ENCODE data around the gene ZNF529. TPM values are rescaled to one million over a fixed set of nuclear protein-coding genes. Genes with fewer than 3 reads are reported as not detected.

ZNF529 gene
- total and polyA plus RNA-seq, 2 of the 13 experiments (the other 11 are each of a cell fraction or from before 2014, with no cell fraction given), result 9.3 to 10.6 TPM

DNA sequence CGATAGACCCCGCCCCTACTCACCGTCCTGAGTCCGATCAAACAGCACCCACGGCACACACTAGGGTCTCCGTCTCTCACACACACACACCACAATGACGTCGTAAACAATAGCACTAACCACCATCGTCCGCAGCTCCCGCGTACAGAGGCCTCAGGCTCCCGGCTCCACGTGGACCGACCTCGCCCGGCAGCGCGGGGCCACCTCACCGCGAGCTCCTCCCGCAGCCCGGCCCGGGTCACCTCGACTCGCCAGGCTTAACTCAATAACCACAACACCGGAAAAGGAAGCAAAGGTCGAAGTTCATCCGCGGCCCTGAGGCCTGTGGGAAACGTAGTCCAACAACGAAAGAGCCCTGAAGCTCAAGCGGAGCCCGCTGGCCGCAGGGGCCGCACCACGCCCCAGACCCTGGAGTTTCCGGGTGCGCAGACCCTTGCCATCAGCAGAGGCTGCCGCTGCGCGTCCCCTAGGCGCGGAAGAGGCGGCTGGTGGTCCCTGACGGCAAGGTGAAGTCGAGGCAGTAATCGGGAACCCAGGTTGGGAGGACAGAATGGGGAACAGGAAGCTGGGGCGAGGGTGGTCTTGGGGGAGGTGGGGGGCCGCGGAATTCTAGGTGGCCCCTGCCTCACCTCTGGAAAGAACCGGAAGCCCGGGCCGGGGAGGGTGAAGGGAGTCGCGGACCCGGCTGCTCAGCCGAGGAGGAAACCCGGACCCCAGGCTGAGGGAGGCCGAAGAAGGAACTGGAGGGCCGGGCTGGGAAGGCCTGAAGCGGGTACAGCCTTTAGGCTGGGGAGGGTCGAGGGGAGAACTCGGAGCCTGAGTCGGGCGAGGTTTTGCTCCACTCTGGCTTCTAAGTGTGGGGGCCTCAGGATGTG, at the start of gene ZNF529 (continued):
- TF ChIP-seq, protein P1, sequence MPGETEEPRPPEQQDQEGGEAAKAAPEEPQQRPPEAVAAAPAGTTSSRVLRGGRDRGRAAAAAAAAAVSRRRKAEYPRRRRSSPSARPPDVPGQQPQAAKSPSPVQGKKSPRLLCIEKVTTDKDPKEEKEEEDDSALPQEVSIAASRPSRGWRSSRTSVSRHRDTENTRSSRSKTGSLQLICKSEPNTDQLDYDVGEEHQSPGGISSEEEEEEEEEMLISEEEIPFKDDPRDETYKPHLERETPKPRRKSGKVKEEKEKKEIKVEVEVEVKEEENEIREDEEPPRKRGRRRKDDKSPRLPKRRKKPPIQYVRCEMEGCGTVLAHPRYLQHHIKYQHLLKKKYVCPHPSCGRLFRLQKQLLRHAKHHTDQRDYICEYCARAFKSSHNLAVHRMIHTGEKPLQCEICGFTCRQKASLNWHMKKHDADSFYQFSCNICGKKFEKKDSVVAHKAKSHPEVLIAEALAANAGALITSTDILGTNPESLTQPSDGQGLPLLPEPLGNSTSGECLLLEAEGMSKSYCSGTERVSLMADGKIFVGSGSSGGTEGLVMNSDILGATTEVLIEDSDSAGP (CRISPR knock-in tag; IDR thresholded peaks at IDR 0.05; ENCODE audit: borderline replicate concordance), result peak; percentile 94
- TF ChIP-seq, protein P2, sequence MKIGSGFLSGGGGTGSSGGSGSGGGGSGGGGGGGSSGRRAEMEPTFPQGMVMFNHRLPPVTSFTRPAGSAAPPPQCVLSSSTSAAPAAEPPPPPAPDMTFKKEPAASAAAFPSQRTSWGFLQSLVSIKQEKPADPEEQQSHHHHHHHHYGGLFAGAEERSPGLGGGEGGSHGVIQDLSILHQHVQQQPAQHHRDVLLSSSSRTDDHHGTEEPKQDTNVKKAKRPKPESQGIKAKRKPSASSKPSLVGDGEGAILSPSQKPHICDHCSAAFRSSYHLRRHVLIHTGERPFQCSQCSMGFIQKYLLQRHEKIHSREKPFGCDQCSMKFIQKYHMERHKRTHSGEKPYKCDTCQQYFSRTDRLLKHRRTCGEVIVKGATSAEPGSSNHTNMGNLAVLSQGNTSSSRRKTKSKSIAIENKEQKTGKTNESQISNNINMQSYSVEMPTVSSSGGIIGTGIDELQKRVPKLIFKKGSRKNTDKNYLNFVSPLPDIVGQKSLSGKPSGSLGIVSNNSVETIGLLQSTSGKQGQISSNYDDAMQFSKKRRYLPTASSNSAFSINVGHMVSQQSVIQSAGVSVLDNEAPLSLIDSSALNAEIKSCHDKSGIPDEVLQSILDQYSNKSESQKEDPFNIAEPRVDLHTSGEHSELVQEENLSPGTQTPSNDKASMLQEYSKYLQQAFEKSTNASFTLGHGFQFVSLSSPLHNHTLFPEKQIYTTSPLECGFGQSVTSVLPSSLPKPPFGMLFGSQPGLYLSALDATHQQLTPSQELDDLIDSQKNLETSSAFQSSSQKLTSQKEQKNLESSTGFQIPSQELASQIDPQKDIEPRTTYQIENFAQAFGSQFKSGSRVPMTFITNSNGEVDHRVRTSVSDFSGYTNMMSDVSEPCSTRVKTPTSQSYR (CRISPR knock-in tag; IDR thresholded peaks at IDR 0.05; ENCODE audit: borderline replicate concordance), result peak; percentile 37; the same call in 1 of the 2 replicates
- TF ChIP-seq SMARCC2 (IDR thresholded peaks at IDR 0.05) (no peak), ZSCAN21 (CRISPR knock-in tag; IDR thresholded peaks at IDR 0.05; ENCODE audit: borderline replicate concordance) (peak; percentile 30; the same call in 1 of the 2 replicates), BORCS8-MEF2B (CRISPR knock-in tag; IDR thresholded peaks at IDR 0.05) (peak; percentile 87), KMT2A (CRISPR knock-in tag; IDR thresholded peaks at IDR 0.05) (peak; percentile 91), ZNF775 (CRISPR knock-in tag; IDR thresholded peaks at IDR 0.05; ENCODE audit: borderline replicate concordance) (no peak), TAF1 (CRISPR knock-in tag; IDR thresholded peaks at IDR 0.05) (peak; percentile 84), POLR2G (IDR thresholded peaks at IDR 0.05; ENCODE audit: low read depth, low read length) (peak; percentile 95), TARDBP (CRISPR knock-in tag; IDR thresholded peaks at IDR 0.05) (peak; percentile 72), ZNF772 (CRISPR knock-in tag; IDR thresholded peaks at IDR 0.05) (peak; percentile 43; the same call in 1 of the 2 replicates)
- TF ChIP-seq, protein P3, sequence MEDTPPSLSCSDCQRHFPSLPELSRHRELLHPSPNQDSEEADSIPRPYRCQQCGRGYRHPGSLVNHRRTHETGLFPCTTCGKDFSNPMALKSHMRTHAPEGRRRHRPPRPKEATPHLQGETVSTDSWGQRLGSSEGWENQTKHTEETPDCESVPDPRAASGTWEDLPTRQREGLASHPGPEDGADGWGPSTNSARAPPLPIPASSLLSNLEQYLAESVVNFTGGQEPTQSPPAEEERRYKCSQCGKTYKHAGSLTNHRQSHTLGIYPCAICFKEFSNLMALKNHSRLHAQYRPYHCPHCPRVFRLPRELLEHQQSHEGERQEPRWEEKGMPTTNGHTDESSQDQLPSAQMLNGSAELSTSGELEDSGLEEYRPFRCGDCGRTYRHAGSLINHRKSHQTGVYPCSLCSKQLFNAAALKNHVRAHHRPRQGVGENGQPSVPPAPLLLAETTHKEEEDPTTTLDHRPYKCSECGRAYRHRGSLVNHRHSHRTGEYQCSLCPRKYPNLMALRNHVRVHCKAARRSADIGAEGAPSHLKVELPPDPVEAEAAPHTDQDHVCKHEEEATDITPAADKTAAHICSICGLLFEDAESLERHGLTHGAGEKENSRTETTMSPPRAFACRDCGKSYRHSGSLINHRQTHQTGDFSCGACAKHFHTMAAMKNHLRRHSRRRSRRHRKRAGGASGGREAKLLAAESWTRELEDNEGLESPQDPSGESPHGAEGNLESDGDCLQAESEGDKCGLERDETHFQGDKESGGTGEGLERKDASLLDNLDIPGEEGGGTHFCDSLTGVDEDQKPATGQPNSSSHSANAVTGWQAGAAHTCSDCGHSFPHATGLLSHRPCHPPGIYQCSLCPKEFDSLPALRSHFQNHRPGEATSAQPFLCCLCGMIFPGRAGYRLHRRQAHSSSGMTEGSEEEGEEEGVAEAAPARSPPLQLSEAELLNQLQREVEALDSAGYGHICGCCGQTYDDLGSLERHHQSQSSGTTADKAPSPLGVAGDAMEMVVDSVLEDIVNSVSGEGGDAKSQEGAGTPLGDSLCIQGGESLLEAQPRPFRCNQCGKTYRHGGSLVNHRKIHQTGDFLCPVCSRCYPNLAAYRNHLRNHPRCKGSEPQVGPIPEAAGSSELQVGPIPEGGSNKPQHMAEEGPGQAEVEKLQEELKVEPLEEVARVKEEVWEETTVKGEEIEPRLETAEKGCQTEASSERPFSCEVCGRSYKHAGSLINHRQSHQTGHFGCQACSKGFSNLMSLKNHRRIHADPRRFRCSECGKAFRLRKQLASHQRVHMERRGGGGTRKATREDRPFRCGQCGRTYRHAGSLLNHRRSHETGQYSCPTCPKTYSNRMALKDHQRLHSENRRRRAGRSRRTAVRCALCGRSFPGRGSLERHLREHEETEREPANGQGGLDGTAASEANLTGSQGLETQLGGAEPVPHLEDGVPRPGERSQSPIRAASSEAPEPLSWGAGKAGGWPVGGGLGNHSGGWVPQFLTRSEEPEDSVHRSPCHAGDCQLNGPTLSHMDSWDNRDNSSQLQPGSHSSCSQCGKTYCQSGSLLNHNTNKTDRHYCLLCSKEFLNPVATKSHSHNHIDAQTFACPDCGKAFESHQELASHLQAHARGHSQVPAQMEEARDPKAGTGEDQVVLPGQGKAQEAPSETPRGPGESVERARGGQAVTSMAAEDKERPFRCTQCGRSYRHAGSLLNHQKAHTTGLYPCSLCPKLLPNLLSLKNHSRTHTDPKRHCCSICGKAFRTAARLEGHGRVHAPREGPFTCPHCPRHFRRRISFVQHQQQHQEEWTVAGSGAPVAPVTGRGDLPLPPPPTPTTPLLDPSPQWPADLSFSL (CRISPR knock-in tag; IDR thresholded peaks at IDR 0.05), result no peak; the same call in 1 of the 2 replicates
- TF ChIP-seq, protein P4, sequence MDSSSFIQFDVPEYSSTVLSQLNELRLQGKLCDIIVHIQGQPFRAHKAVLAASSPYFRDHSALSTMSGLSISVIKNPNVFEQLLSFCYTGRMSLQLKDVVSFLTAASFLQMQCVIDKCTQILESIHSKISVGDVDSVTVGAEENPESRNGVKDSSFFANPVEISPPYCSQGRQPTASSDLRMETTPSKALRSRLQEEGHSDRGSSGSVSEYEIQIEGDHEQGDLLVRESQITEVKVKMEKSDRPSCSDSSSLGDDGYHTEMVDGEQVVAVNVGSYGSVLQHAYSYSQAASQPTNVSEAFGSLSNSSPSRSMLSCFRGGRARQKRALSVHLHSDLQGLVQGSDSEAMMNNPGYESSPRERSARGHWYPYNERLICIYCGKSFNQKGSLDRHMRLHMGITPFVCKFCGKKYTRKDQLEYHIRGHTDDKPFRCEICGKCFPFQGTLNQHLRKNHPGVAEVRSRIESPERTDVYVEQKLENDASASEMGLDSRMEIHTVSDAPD (CRISPR knock-in tag; IDR thresholded peaks at IDR 0.05), result 0 out of 2 replicates have a peak, but pooled peaks have one; percentile 33
- TF ChIP-seq, protein P5, sequence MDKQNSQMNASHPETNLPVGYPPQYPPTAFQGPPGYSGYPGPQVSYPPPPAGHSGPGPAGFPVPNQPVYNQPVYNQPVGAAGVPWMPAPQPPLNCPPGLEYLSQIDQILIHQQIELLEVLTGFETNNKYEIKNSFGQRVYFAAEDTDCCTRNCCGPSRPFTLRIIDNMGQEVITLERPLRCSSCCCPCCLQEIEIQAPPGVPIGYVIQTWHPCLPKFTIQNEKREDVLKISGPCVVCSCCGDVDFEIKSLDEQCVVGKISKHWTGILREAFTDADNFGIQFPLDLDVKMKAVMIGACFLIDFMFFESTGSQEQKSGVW (CRISPR knock-in tag; IDR thresholded peaks at IDR 0.05; ENCODE audit: borderline replicate concordance), result peak; percentile 83; the same call in 1 of the 2 replicates

Measured in HepG2 (cell line).